Natural killer cell (primary cell): Measurements from ENCODE around the gene HGS. TPM values are rescaled to one million over a fixed set of nuclear protein-coding genes. Genes with fewer than 3 reads are reported as not detected.

Source experiments
- ATAC-seq, 3 donors: fragments of 150-1000 bp in 2 of 3; fragments of 200-7000 bp in 1 of 3; cut with Tn5 transposase; 1 replicate in 1 of 3; 2 replicates in 2 of 3; pipeline ENCODE4 v1.10.0; 2021; ENCODE audit warnings: mild to moderate bottlenecking in 2 of 3, moderate library complexity in 2 of 3
- DNase-seq, 2 donors: peaks; one replicate each; pipeline versions ENCODE4 v3.0.0 to v3.0.0-alpha.2; 2013 to 2021; ENCODE audit warnings: mixed read lengths in 1 of 2
- H3K27ac ChIP-seq: one replicate; pipeline ENCODE4 v1.5.1; 2013; ENCODE audit warnings: mild to moderate bottlenecking, low read length
- H3K27me3 ChIP-seq: one replicate; pipeline ENCODE4 v1.6.1; 2013; ENCODE audit warnings: low read length; ENCODE audit not compliant: control insufficient read depth, insufficient read depth
- H3K36me3 ChIP-seq: one replicate; pipeline ENCODE4 v1.6.1; 2013; ENCODE audit warnings: low read length; ENCODE audit not compliant: control insufficient read depth, insufficient read depth
- H3K4me1 ChIP-seq: one replicate; pipeline ENCODE4 v1.6.1; 2013; ENCODE audit warnings: low read length; ENCODE audit not compliant: control insufficient read depth, insufficient read depth
- H3K4me3 ChIP-seq: one replicate; pipeline ENCODE4 v1.5.1; 2013; ENCODE audit warnings: low read length
- H3K9me3 ChIP-seq: one replicate; pipeline ENCODE4 v1.6.1; 2013; ENCODE audit warnings: low read length; ENCODE audit not compliant: control insufficient read depth, insufficient read depth
- H3K27ac Mint-ChIP-seq, 2 donors: one replicate each; pipeline ENCODE4 v1.8.0; 2022; ENCODE audit warnings: mild to moderate bottlenecking in 2 of 2, mixed read lengths in 2 of 2, moderate library complexity in 1 of 2
- H3K27me3 Mint-ChIP-seq, 2 donors: one replicate each; pipeline ENCODE4 v1.8.0; 2022; ENCODE audit warnings: low read depth in 2 of 2, mixed read lengths in 2 of 2
- H3K36me3 Mint-ChIP-seq: one replicate; pipeline ENCODE4 v1.8.0; 2022; ENCODE audit warnings: mixed read lengths
- H3K4me1 Mint-ChIP-seq, 2 donors: one replicate each; pipeline ENCODE4 v1.8.0; 2022; ENCODE audit warnings: mixed read lengths in 2 of 2
- H3K4me3 Mint-ChIP-seq: one replicate; pipeline ENCODE4 v1.8.0; 2022; ENCODE audit warnings: mild to moderate bottlenecking, moderate library complexity, mixed read lengths
- H3K9me3 Mint-ChIP-seq, 2 donors: one replicate each; pipeline ENCODE4 v1.8.0; 2022; ENCODE audit warnings: mixed read lengths in 2 of 2
- WGBS: methylation state at CpG from one replicate; pipeline ENCODE4 v1.1.7; 2013; ENCODE audit warnings: missing lambda C conversion rate; ENCODE audit not compliant: insufficient coverage; 5-methylcytosine and 5-hydroxymethylcytosine counted together
- intact Hi-C: fragments of 100-400 bp; cut with micrococcal nuclease; formaldehyde crosslinking; loops from one replicate; pipeline ENCODE4 v1.14.2; 2022
- total RNA-seq, 4 donors: library from RNA; stranded (reverse); fragments of 120-200 nt in 1 of 4; gene quantifications; one replicate each; pipeline versions ENCODE4 v1.2.3 to v1.2.4, GENCODE V29; 2013 to 2022
- TF ChIP-seq, protein P1 (sequence below): fragments of 200-600 bp; IDR thresholded peaks from one replicate; pipeline ENCODE4 v1.8.0; 2022; ENCODE audit warnings: antibody characterized with exemption

Gene HGS
- total RNA-seq, 3 donors from 2014 or later (not counting 1 experiment from before 2014, with no cell fraction given): 179 to 186 (median 181) TPM

DNA sequence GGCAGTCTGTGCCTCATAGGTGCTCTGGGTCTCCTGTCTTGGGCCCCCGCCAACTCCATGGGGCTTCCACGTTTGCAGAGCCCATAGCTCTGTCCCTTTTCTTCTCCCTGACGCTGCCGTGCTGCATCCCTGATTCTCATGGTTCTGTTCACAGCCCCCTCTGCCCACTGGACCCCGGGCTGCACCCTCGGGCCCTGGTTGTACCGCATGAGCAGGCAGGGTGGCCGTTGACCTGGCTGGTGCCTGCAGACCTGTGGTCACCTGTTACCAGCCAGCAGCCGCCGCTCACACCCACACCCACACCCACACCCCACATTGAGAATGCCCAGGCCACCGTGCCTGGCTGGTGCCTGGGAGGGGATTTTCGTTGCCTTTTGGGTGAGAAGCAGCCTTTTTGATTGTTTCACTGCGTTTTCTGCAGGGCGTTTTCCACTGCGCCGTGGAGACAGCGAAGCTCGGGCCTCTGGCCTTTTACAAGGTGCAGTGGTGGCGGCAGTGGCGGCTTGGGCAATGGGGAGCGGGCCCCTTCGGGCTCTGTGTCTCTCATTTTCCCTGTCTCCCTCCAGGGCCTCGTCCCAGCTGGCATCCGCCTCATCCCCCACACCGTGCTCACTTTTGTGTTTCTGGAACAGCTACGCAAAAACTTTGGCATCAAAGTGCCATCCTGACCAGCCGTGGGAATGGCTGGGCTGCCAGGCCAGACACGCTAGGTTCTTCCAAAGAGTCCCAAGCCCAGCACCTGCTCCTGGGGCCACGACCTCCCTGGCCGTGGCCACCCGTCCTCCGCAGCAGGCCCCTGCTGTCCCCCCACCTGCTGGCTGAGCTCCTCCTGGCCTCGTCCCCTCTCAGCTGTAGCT, 35.8 kb downstream of the HGS start:
- no peaks in the 10 kb centered on the region for H3K36me3 Mint-ChIP-seq
- TF ChIP-seq, protein P1, sequence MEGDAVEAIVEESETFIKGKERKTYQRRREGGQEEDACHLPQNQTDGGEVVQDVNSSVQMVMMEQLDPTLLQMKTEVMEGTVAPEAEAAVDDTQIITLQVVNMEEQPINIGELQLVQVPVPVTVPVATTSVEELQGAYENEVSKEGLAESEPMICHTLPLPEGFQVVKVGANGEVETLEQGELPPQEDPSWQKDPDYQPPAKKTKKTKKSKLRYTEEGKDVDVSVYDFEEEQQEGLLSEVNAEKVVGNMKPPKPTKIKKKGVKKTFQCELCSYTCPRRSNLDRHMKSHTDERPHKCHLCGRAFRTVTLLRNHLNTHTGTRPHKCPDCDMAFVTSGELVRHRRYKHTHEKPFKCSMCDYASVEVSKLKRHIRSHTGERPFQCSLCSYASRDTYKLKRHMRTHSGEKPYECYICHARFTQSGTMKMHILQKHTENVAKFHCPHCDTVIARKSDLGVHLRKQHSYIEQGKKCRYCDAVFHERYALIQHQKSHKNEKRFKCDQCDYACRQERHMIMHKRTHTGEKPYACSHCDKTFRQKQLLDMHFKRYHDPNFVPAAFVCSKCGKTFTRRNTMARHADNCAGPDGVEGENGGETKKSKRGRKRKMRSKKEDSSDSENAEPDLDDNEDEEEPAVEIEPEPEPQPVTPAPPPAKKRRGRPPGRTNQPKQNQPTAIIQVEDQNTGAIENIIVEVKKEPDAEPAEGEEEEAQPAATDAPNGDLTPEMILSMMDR: no peak
- no peaks in the 10 kb centered on the region for H3K4me1 Mint-ChIP-seq
- H3K36me3 ChIP-seq: no peaks in the 10 kb centered on the region
- no peaks in the 10 kb centered on the region for H3K4me1 ChIP-seq
- DNase-seq: no peak
- no peak overlapping the region for H3K4me3 Mint-ChIP-seq
- WGBS: 88% methylated on average over 30 of the region's 33 CpGs
- no peak for ATAC-seq
- H3K27ac Mint-ChIP-seq: no peak overlapping the region
- no peaks in the 10 kb centered on the region for H3K9me3 Mint-ChIP-seq
- intact Hi-C loops: no loop called here
- no peak overlapping the region for H3K27ac ChIP-seq
- H3K4me3 ChIP-seq: no peak overlapping the region
- peaks cover 0 to 7% of the 10 kb centered on the region in 2 donors for H3K27me3 Mint-ChIP-seq
- no peaks in the 10 kb centered on the region for H3K9me3 ChIP-seq
- H3K27me3 ChIP-seq: no peaks in the 10 kb centered on the region

DNA sequence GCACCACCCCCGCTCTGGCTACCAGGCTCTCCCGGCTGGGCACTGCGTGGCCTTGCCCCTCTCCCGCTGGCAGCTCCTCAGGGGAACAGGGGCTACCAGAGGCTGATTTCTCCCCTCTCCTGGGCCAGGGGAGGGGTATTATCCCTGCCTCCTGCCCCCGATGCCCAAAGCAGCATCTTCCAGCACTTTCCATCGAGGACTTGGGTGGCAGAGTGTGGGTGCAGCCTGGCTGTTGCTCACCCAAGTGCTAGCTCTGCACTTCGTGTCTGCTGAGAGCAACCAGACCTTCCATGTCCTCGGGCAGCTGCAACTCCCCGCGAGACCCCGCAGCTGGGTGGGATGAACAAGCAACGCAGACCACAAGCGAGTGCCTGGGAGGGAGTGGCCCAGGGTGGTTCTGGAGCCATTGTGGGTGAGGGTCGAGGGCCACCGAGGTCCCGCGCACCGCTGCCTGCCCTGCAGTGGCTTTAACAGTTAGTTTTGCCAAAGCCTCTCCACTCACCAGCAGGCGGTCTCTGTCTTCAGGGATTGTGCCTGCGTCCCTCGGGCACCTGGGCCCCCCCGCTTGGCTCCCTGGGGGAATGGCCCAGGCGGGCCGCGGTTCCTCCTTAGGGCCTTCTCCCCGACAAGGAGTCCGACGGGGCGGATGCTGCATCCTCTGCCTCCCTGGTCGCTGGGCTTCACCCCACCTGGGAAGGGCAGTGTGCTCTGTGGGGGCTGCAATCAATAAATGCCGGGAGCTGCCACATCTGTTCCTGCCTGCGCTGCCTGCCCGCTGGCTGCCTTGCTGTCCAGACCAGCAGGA, 36.7 kb downstream of the HGS start:
- Histone ChIP-seq H3K27me3 (no peaks in the 10 kb centered on the region), H3K4me3 (no peak overlapping the region), H3K9me3 (no peaks in the 10 kb centered on the region), H3K27ac (no peak overlapping the region), H3K36me3 (no peaks in the 10 kb centered on the region), H3K4me1 (no peaks in the 10 kb centered on the region)
- WGBS: 91% methylated on average over 33 of the region's 33 CpGs
- intact Hi-C loops: no loop called here
- Mint-ChIP-seq H3K4me1 (no peaks in the 10 kb centered on the region), H3K4me3 (no peak overlapping the region), H3K27ac (no peak overlapping the region), H3K36me3 (no peaks in the 10 kb centered on the region), H3K9me3 (no peaks in the 10 kb centered on the region), H3K27me3 (peaks cover 0 to 7% of the 10 kb centered on the region in 2 donors)
- DNase-seq (no peak), ATAC-seq (no peak)
- TF ChIP-seq, protein P1: no peak

DNA sequence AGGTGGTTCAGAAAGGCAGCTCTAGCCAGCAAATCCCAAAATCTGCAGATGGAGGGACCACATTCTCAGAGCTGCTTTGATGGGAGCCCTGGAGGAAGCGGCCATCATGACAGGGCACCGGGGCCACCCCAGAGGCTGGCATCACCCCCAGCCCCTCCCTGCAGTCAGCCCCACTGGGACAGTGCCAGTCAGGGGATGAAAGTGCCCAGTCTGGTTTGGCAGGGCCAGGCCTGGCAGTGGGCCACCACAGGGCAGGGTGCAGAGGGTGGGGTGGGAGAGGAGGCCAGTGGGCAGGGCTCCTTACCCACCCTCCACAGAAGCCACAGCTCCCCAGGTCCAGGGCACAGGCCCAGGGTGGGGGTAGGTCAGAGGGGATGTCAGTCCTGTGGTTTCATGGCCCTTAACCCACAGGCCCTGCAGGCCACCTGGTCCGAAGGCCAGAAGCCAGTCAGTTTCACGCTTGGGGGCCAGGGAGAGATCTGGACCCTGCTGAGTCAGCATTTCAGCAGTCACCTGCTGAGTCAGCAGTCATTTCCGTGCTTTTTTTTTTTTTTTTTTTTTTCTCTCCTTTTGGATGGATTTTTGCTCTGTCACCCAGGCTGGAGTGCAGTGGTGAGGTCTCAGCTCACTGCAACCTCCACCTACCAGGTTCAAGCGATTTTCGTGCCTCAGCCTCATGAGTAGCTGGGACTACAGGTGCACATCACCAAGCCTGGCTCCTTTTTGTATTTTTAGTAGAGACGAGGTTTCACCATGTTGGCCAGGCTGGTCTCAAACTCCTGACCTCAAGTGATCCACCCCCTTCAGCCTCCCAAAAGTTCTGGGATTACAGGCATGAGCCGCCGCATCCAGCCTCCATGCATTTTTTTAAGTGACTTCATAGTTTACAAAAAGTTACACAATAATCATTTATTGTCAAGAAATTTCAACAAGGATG, 38.6 kb downstream of the HGS start:
- H3K4me3 ChIP-seq: no peak overlapping the region
- Mint-ChIP-seq H3K9me3 (no peaks in the 10 kb centered on the region), H3K4me1 (no peaks in the 10 kb centered on the region), H3K27ac (no peak overlapping the region), H3K4me3 (no peak overlapping the region), H3K36me3 (no peaks in the 10 kb centered on the region), H3K27me3 (peaks cover 0 to 7% of the 10 kb centered on the region in 2 donors)
- no peaks in the 10 kb centered on the region for H3K9me3 ChIP-seq
- no peaks in the 10 kb centered on the region for H3K4me1 ChIP-seq
- H3K36me3 ChIP-seq: no peaks in the 10 kb centered on the region
- DNase-seq (peak in 1 of 2 donors; percentile 5), ATAC-seq (no peak)
- no peaks in the 10 kb centered on the region for H3K27me3 ChIP-seq
- WGBS: 58% methylated on average over 10 of the region's 10 CpGs
- TF ChIP-seq, protein P1: no peak
- intact Hi-C loops: no loop called here
- H3K27ac ChIP-seq: no peak overlapping the region
